ENCODE results near the gene CSTPP1. TPM values are rescaled to one million over a fixed set of nuclear protein-coding genes. Genes with fewer than 3 reads are reported as not detected.

CSTPP1 gene
- total RNA-seq (13.9 and 15.5 TPM in 2 replicates), polyA plus RNA-seq (34.1 TPM in 2 replicates), polyA minus RNA-seq (ENCODE audit: low replicate concordance) (34.8 and 41.2 TPM in 2 replicates)
- 28.8 and 36.7 TPM in 2 replicates for polyA plus RNA-seq (2012)

- Histone ChIP-seq H2AFZ (ENCODE audit: low read length) (peak within 1 kb of the TSS; percentile 92), H3K36me3 (ENCODE audit: control insufficient read depth, insufficient read depth, low read length) (no peaks in the 10 kb centered on the region), H3K9me3 (ENCODE audit: control insufficient read depth, insufficient read depth, low read depth, low read length) (no peaks in the 10 kb centered on the region), H3K79me2 (ENCODE audit: control insufficient read depth, insufficient read depth, low read length) (no peaks in the 10 kb centered on the region), H3K4me2 (ENCODE audit: extremely low read depth, insufficient read depth, low read length) (peak within 1 kb of the TSS; percentile 53), H3K4me3 (replicated peaks in 1 of 4; ENCODE audit: control extremely low read depth in 1 of 4, insufficient read depth in 1 of 4, low read depth in 3 of 4, low read length in 4 of 4) (peak within 1 kb of the TSS; percentile 59 to 84 (median 70)), H3K9ac (ENCODE audit: insufficient read depth, low read length) (peak within 1 kb of the TSS; percentile 52), H3K4me1 (ENCODE audit: control insufficient read depth, extremely low read depth, insufficient read depth, low read length) (no peaks in the 10 kb centered on the region), H3K27ac (ENCODE audit: insufficient read depth, low read length) (peak within 1 kb of the TSS; percentile 48), H4K20me1 (ENCODE audit: control insufficient read depth, extremely low read depth, insufficient read depth, low read length) (no peaks in the 10 kb centered on the region), H3K27me3 (ENCODE audit: control insufficient read depth, insufficient read depth, low read length) (no peaks in the 10 kb centered on the region)
- TF ChIP-seq EZH2 (IDR thresholded peaks at IDR 0.05; ENCODE audit: low read length, missing control alignments): no peak
- TF ChIP-seq, protein P1, sequence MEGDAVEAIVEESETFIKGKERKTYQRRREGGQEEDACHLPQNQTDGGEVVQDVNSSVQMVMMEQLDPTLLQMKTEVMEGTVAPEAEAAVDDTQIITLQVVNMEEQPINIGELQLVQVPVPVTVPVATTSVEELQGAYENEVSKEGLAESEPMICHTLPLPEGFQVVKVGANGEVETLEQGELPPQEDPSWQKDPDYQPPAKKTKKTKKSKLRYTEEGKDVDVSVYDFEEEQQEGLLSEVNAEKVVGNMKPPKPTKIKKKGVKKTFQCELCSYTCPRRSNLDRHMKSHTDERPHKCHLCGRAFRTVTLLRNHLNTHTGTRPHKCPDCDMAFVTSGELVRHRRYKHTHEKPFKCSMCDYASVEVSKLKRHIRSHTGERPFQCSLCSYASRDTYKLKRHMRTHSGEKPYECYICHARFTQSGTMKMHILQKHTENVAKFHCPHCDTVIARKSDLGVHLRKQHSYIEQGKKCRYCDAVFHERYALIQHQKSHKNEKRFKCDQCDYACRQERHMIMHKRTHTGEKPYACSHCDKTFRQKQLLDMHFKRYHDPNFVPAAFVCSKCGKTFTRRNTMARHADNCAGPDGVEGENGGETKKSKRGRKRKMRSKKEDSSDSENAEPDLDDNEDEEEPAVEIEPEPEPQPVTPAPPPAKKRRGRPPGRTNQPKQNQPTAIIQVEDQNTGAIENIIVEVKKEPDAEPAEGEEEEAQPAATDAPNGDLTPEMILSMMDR (conservative IDR thresholded peaks at IDR 0.05 in 1 of 2, IDR thresholded peaks at IDR 0.05 in 1 of 2; ENCODE audit: low read depth in 1 of 2, low read length in 2 of 2): no peak
- DNase-seq (ENCODE audit: low read depth in 2 of 2): peak; percentile 91 to 95
These were observed at the start of gene CSTPP1 for GRCh38 chr11:46936138-46937110. CSTPP1 (plus strand) TSS chr11:46936761; CDS start chr11:46936806, 45 bp downstream.

- Histone ChIP-seq H3K79me2 (ENCODE audit: control insufficient read depth, insufficient read depth, low read length) (no peaks in the 10 kb centered on the region), H3K9me3 (ENCODE audit: control insufficient read depth, insufficient read depth, low read depth, low read length) (no peaks in the 10 kb centered on the region), H2AFZ (ENCODE audit: low read length) (no peak overlapping the region), H3K36me3 (ENCODE audit: control insufficient read depth, insufficient read depth, low read length) (no peaks in the 10 kb centered on the region), H3K4me3 (replicated peaks in 1 of 4; ENCODE audit: control extremely low read depth in 1 of 4, insufficient read depth in 1 of 4, low read depth in 3 of 4, low read length in 4 of 4) (no peak overlapping the region), H3K27me3 (ENCODE audit: control insufficient read depth, insufficient read depth, low read length) (no peaks in the 10 kb centered on the region), H3K4me1 (ENCODE audit: control insufficient read depth, extremely low read depth, insufficient read depth, low read length) (no peaks in the 10 kb centered on the region), H3K4me2 (ENCODE audit: extremely low read depth, insufficient read depth, low read length) (no peak overlapping the region), H3K9ac (ENCODE audit: insufficient read depth, low read length) (no peak overlapping the region), H4K20me1 (ENCODE audit: control insufficient read depth, extremely low read depth, insufficient read depth, low read length) (no peaks in the 10 kb centered on the region), H3K27ac (ENCODE audit: insufficient read depth, low read length) (no peak overlapping the region)
- TF ChIP-seq, protein P1 (conservative IDR thresholded peaks at IDR 0.05 in 1 of 2, IDR thresholded peaks at IDR 0.05 in 1 of 2; ENCODE audit: low read depth in 1 of 2, low read length in 2 of 2): no peak
- TF ChIP-seq EZH2 (IDR thresholded peaks at IDR 0.05; ENCODE audit: low read length, missing control alignments): no peak
- DNase-seq (ENCODE audit: low read depth in 2 of 2): no peak
These were observed 47.9 kb upstream of the CSTPP1 start for GRCh38 chr11:46888636-46889035.

DNA sequence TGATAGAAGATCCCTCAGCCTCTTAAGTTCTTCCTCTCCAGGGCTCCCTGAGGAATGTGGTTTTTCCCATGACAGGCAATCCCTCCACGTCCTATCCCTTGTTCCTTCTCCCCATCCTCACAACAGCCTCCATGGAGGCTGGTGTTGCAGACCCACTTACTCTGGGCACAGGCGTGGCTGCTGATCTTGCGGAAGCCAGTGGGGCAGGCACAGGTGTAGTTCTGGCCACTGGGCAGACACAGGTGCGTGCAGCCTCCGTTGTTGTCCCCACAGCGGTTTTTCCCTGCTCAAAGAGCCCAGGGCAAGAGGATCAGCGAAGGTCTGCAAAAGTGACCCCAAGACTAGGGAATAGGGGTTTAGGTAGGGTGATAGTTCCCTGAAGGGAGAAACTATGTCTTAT, 47.3 kb upstream of the CSTPP1 start:
- no peaks in the 10 kb centered on the region for H4K20me1 ChIP-seq (ENCODE audit: control insufficient read depth, extremely low read depth, insufficient read depth, low read length)
- H3K4me1 ChIP-seq (ENCODE audit: control insufficient read depth, extremely low read depth, insufficient read depth, low read length): no peaks in the 10 kb centered on the region
- H3K9me3 ChIP-seq (ENCODE audit: control insufficient read depth, insufficient read depth, low read depth, low read length): no peaks in the 10 kb centered on the region
- no peak overlapping the region for H3K4me2 ChIP-seq (ENCODE audit: extremely low read depth, insufficient read depth, low read length)
- H3K36me3 ChIP-seq (ENCODE audit: control insufficient read depth, insufficient read depth, low read length): no peaks in the 10 kb centered on the region
- H2AFZ ChIP-seq (ENCODE audit: low read length): no peak overlapping the region
- no peak overlapping the region for H3K4me3 ChIP-seq (replicated peaks in 1 of 4; ENCODE audit: control extremely low read depth in 1 of 4, insufficient read depth in 1 of 4, low read depth in 3 of 4, low read length in 4 of 4)
- H3K9ac ChIP-seq (ENCODE audit: insufficient read depth, low read length): no peak overlapping the region
- H3K79me2 ChIP-seq (ENCODE audit: control insufficient read depth, insufficient read depth, low read length): no peaks in the 10 kb centered on the region
- no peaks in the 10 kb centered on the region for H3K27me3 ChIP-seq (ENCODE audit: control insufficient read depth, insufficient read depth, low read length)
- H3K27ac ChIP-seq (ENCODE audit: insufficient read depth, low read length): no peak overlapping the region
- no peak for TF ChIP-seq EZH2 (IDR thresholded peaks at IDR 0.05; ENCODE audit: low read length, missing control alignments)
- DNase-seq (ENCODE audit: low read depth in 2 of 2): no peak
